ENCODE data around the gene TRAF4. TPM values are rescaled to one million over a fixed set of nuclear protein-coding genes. Genes with fewer than 3 reads are reported as not detected.

The TRAF4 gene
- polyA plus RNA-seq, 1 donor from 2014 or later = 139 TPM

DNA sequence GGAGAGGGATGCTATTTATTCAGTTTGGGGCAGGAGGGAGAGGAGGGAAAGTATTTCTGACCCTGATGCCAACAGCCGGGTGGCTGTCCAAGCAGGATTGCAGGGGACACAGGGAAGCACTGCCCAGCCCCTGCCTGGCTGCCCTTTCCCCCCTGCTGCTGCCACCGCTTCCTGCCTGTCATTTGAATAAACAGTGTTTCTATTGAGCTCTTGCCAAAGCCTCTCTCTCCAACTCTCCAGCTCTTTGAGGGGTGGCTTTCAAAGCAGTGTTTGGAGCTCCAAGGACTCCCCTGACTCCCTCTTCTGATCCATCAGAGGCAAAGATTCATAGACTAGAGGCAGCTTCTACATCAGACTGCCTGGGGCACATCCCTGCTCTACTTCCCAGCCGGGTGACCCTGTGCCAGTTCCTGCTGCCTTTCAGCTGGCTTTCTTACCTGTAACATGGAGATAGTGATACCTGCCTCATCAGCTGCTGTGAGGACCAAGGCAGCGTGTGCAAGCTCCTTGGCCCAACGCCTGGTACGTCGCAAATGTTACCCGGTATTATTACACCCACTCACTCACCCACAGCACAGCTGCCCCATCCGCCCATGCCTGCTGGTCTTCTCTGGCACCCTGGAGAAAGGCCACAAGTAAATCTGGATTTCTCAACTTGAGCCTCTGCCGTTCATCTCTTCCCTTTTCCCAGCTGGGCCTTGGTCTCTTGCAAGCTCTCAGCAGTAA lies 41.6 kb upstream of the TRAF4 start:
- no peak overlapping the region for H3K4me2 ChIP-seq (ENCODE audit: low read length)
- no peaks in the 10 kb centered on the region for H3K9me3 ChIP-seq (ENCODE audit: low read length)
- H3K27ac ChIP-seq (ENCODE audit: low read length) = no peak overlapping the region
- peaks cover 5% of the 10 kb centered on the region for H3K36me3 ChIP-seq (ENCODE audit: insufficient read depth, low read length)
- TF ChIP-seq, protein P1, sequence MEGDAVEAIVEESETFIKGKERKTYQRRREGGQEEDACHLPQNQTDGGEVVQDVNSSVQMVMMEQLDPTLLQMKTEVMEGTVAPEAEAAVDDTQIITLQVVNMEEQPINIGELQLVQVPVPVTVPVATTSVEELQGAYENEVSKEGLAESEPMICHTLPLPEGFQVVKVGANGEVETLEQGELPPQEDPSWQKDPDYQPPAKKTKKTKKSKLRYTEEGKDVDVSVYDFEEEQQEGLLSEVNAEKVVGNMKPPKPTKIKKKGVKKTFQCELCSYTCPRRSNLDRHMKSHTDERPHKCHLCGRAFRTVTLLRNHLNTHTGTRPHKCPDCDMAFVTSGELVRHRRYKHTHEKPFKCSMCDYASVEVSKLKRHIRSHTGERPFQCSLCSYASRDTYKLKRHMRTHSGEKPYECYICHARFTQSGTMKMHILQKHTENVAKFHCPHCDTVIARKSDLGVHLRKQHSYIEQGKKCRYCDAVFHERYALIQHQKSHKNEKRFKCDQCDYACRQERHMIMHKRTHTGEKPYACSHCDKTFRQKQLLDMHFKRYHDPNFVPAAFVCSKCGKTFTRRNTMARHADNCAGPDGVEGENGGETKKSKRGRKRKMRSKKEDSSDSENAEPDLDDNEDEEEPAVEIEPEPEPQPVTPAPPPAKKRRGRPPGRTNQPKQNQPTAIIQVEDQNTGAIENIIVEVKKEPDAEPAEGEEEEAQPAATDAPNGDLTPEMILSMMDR (IDR thresholded peaks at IDR 0.05; ENCODE audit: poor library complexity, severe bottlenecking) = no peak
- TF ChIP-seq MXI1 (conservative IDR thresholded peaks at IDR 0.05; ENCODE audit: poor library complexity, severe bottlenecking) = no peak
- no peak for TF ChIP-seq RAD21 (conservative IDR thresholded peaks at IDR 0.05)
- TF ChIP-seq POLR2AphosphoS5 (IDR thresholded peaks at IDR 0.05) = no peak
- no peak for TF ChIP-seq TAF1 (IDR thresholded peaks at IDR 0.05; ENCODE audit: low read depth)
- TF ChIP-seq EP300 (conservative IDR thresholded peaks at IDR 0.05; ENCODE audit: poor library complexity, severe bottlenecking) = no peak
- H3K9me2 ChIP-seq (ENCODE audit: insufficient read depth, low read length) = no peaks in the 10 kb centered on the region
- H4K20me1 ChIP-seq (ENCODE audit: insufficient read depth) = no peaks in the 10 kb centered on the region
- no peaks in the 10 kb centered on the region for H3K27me3 ChIP-seq (ENCODE audit: insufficient read depth, low read depth, low read length)
- no peak overlapping the region for H2AFZ ChIP-seq (ENCODE audit: low read depth, low read length)
- no peaks in the 10 kb centered on the region for H3K79me2 ChIP-seq (replicated peaks; ENCODE audit: insufficient read depth, low read length)
- no peak overlapping the region for H3K4me3 ChIP-seq (ENCODE audit: low read length)
- H3K9ac ChIP-seq (ENCODE audit: low read length) = no peak overlapping the region
- no peaks in the 10 kb centered on the region for H3F3A ChIP-seq (ENCODE audit: insufficient read depth, low read length, poor library complexity, severe bottlenecking)

DNA sequence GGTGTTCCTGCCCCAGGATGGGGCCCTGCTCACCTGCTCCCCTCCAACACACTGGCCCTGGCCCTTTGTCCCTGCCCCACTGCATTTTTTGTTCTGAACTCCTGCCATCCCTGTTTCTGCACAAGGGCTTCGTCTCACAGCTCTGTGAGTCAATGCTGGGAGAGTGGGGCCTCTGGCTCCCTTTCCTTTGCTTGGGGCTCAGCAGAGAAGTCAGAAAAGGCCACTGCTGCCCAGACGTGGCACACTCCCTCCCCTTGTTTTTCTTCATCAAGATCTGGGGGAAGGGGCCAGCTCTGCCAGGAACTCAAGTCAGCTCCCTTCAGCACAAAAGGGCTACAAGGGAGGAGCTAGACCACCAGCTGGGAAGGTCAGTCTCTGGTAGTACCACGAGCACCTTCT lies 41.1 kb upstream of the TRAF4 start:
- H3K79me2 ChIP-seq (replicated peaks; ENCODE audit: insufficient read depth, low read length) = no peaks in the 10 kb centered on the region
- H3K27me3 ChIP-seq (ENCODE audit: insufficient read depth, low read depth, low read length) = no peaks in the 10 kb centered on the region
- H3K9ac ChIP-seq (ENCODE audit: low read length) = no peak overlapping the region
- H3K9me3 ChIP-seq (ENCODE audit: low read length) = no peaks in the 10 kb centered on the region
- H3K9me2 ChIP-seq (ENCODE audit: insufficient read depth, low read length) = no peaks in the 10 kb centered on the region
- H2AFZ ChIP-seq (ENCODE audit: low read depth, low read length) = no peak overlapping the region
- H4K20me1 ChIP-seq (ENCODE audit: insufficient read depth) = no peaks in the 10 kb centered on the region
- peaks cover 5% of the 10 kb centered on the region for H3K36me3 ChIP-seq (ENCODE audit: insufficient read depth, low read length)
- H3K4me2 ChIP-seq (ENCODE audit: low read length) = no peak overlapping the region
- H3F3A ChIP-seq (ENCODE audit: insufficient read depth, low read length, poor library complexity, severe bottlenecking) = no peaks in the 10 kb centered on the region
- H3K27ac ChIP-seq (ENCODE audit: low read length) = no peak overlapping the region
- TF ChIP-seq, protein P2, sequence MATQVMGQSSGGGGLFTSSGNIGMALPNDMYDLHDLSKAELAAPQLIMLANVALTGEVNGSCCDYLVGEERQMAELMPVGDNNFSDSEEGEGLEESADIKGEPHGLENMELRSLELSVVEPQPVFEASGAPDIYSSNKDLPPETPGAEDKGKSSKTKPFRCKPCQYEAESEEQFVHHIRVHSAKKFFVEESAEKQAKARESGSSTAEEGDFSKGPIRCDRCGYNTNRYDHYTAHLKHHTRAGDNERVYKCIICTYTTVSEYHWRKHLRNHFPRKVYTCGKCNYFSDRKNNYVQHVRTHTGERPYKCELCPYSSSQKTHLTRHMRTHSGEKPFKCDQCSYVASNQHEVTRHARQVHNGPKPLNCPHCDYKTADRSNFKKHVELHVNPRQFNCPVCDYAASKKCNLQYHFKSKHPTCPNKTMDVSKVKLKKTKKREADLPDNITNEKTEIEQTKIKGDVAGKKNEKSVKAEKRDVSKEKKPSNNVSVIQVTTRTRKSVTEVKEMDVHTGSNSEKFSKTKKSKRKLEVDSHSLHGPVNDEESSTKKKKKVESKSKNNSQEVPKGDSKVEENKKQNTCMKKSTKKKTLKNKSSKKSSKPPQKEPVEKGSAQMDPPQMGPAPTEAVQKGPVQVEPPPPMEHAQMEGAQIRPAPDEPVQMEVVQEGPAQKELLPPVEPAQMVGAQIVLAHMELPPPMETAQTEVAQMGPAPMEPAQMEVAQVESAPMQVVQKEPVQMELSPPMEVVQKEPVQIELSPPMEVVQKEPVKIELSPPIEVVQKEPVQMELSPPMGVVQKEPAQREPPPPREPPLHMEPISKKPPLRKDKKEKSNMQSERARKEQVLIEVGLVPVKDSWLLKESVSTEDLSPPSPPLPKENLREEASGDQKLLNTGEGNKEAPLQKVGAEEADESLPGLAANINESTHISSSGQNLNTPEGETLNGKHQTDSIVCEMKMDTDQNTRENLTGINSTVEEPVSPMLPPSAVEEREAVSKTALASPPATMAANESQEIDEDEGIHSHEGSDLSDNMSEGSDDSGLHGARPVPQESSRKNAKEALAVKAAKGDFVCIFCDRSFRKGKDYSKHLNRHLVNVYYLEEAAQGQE (IDR thresholded peaks at IDR 0.05; ENCODE audit: borderline replicate concordance) = no peak
- H3K4me3 ChIP-seq (ENCODE audit: low read length) = no peak overlapping the region

DNA sequence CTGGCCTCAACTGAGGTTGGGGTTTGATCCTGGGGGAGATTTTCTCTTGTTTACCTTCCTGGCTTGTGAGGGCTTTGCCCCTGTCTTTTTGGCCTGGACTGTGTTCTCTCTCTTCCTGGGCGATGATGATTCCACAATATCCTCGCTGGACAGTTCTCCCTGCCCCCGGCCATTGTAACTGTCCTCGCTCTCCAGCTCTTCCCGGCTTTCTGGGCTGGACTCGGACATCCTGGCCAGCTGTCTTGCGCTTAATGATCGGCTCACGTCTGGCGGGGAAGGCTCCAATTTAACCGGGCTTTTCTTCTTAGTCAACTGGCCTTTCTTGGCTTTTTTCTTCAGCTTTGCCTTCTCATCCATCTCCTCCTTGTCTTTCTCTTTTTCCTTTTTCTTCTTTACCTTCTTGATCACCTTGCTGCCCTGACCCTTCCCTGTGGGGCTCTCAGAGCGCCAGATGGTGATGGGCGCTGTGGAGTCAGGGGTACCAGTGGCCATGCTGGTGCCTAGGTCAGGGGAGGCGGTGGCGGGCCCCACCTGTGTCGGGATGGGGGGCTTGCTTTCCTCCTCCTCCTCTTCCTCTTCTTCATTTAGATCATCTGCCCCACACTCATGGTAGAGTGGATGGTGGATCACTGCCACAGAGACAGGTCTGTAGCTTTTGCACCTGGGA lies 40.1 kb upstream of the TRAF4 start:
- H3K27me3 ChIP-seq (ENCODE audit: insufficient read depth, low read depth, low read length) = no peaks in the 10 kb centered on the region
- H3K79me2 ChIP-seq (replicated peaks; ENCODE audit: insufficient read depth, low read length) = no peaks in the 10 kb centered on the region
- no peaks in the 10 kb centered on the region for H3F3A ChIP-seq (ENCODE audit: insufficient read depth, low read length, poor library complexity, severe bottlenecking)
- no peaks in the 10 kb centered on the region for H3K9me3 ChIP-seq (ENCODE audit: low read length)
- H4K20me1 ChIP-seq (ENCODE audit: insufficient read depth) = no peaks in the 10 kb centered on the region
- peaks cover 5% of the 10 kb centered on the region for H3K36me3 ChIP-seq (ENCODE audit: insufficient read depth, low read length)
- no peak overlapping the region for H2AFZ ChIP-seq (ENCODE audit: low read depth, low read length)
- TF ChIP-seq EP300 (conservative IDR thresholded peaks at IDR 0.05; ENCODE audit: poor library complexity, severe bottlenecking) (no peak), TAF1 (IDR thresholded peaks at IDR 0.05; ENCODE audit: low read depth) (no peak), RAD21 (conservative IDR thresholded peaks at IDR 0.05) (no peak), EZH2 (IDR thresholded peaks at IDR 0.05; ENCODE audit: borderline replicate concordance, insufficient read depth, low read length, poor library complexity, severe bottlenecking) (no peak)
- TF ChIP-seq, protein P2 (IDR thresholded peaks at IDR 0.05; ENCODE audit: borderline replicate concordance) = no peak
- H3K9me2 ChIP-seq (ENCODE audit: insufficient read depth, low read length) = no peaks in the 10 kb centered on the region
- no peak overlapping the region for H3K4me2 ChIP-seq (ENCODE audit: low read length)
- no peak overlapping the region for H3K27ac ChIP-seq (ENCODE audit: low read length)
- H3K9ac ChIP-seq (ENCODE audit: low read length) = no peak overlapping the region
- H3K4me3 ChIP-seq (ENCODE audit: low read length) = no peak overlapping the region

Measured in neural cell (in vitro differentiated cells).